ENCODE data around the gene FGD5.

The FGD5 gene

GRCh38 chr3:14823910-14824629 is 5.3 kb downstream of the FGD5 start:
- no peak for DNase-seq (ENCODE audit: low read depth in 2 of 2)

- no peak for DNase-seq (ENCODE audit: low read depth in 2 of 2)
Measured at GRCh38 chr3:14824646-14825045, 5.9 kb downstream of the FGD5 start.

- no peak for DNase-seq (ENCODE audit: low read depth in 2 of 2)
Measured at GRCh38 chr3:14826069-14826468, 7.3 kb downstream of the FGD5 start.

- DNase-seq (ENCODE audit: low read depth in 2 of 2), result no peak
Measured at GRCh38 chr3:14827776-14828175, 9.0 kb downstream of the FGD5 start.

GRCh38 chr3:14829811-14830210 is 11.0 kb downstream of the FGD5 start:
- no peak for DNase-seq (ENCODE audit: low read depth in 2 of 2)

GRCh38 chr3:14831916-14832450 is 13.2 kb downstream of the FGD5 start:
- DNase-seq (ENCODE audit: low read depth in 2 of 2), result no peak

GRCh38 chr3:14832975-14833722 is 14.4 kb downstream of the FGD5 start:
- DNase-seq (ENCODE audit: low read depth in 2 of 2), result no peak

- DNase-seq (ENCODE audit: low read depth in 2 of 2), result no peak
Measured at GRCh38 chr3:14834121-14834520, 15.4 kb downstream of the FGD5 start.

- no peak for DNase-seq (ENCODE audit: low read depth in 2 of 2)
Measured at GRCh38 chr3:14834807-14835466, 16.2 kb downstream of the FGD5 start.

GRCh38 chr3:14836049-14836468 is 17.3 kb downstream of the FGD5 start:
- no peak for DNase-seq (ENCODE audit: low read depth in 2 of 2)

- DNase-seq (ENCODE audit: low read depth in 2 of 2), result no peak
Measured at GRCh38 chr3:14837186-14837877, 18.6 kb downstream of the FGD5 start.

- no peak for DNase-seq (ENCODE audit: low read depth in 2 of 2)
Measured at GRCh38 chr3:14837878-14838258, 19.1 kb downstream of the FGD5 start.

GRCh38 chr3:14839236-14839635 is 20.5 kb downstream of the FGD5 start:
- DNase-seq (ENCODE audit: low read depth in 2 of 2), result no peak

GRCh38 chr3:14841836-14842235 is 23.1 kb downstream of the FGD5 start:
- no peak for DNase-seq (ENCODE audit: low read depth in 2 of 2)

- DNase-seq (ENCODE audit: low read depth in 2 of 2), result no peak
Measured at GRCh38 chr3:14842277-14842676, 23.5 kb downstream of the FGD5 start.

GRCh38 chr3:14843321-14843720 is 24.6 kb downstream of the FGD5 start:
- DNase-seq (ENCODE audit: low read depth in 2 of 2), result no peak

- no peak for DNase-seq (ENCODE audit: low read depth in 2 of 2)
Measured at GRCh38 chr3:14844386-14845170, 25.8 kb downstream of the FGD5 start.

GRCh38 chr3:14845180-14845579 is 26.4 kb downstream of the FGD5 start:
- no peak for DNase-seq (ENCODE audit: low read depth in 2 of 2)

- no peak for DNase-seq (ENCODE audit: low read depth in 2 of 2)
Measured at GRCh38 chr3:14845826-14846225, 27.1 kb downstream of the FGD5 start.

- DNase-seq (ENCODE audit: low read depth in 2 of 2), result no peak
Measured at GRCh38 chr3:14846226-14846880, 27.6 kb downstream of the FGD5 start.
